Skeletal muscle cell (primary cell): Measurements from ENCODE around the gene FAR1.
"Not testable (repeated sequence)": the region's sequence is repeated elsewhere in the genome, so short reads cannot be mapped to it uniquely, and the experiment has no call there.

Source experiments
- DNase-seq: peaks from one replicate; pipeline ENCODE4 v3.0.0-alpha.2; 2010; ENCODE audit warnings: low read depth
- H3K4me3 ChIP-seq: 2 replicates; pipeline ENCODE4 v1.5.1; 2011; ENCODE audit warnings: low read depth, mild to moderate bottlenecking, control low read depth, low read length, moderate library complexity

The FAR1 gene, protein sequence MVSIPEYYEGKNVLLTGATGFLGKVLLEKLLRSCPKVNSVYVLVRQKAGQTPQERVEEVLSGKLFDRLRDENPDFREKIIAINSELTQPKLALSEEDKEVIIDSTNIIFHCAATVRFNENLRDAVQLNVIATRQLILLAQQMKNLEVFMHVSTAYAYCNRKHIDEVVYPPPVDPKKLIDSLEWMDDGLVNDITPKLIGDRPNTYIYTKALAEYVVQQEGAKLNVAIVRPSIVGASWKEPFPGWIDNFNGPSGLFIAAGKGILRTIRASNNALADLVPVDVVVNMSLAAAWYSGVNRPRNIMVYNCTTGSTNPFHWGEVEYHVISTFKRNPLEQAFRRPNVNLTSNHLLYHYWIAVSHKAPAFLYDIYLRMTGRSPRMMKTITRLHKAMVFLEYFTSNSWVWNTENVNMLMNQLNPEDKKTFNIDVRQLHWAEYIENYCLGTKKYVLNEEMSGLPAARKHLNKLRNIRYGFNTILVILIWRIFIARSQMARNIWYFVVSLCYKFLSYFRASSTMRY

DNA sequence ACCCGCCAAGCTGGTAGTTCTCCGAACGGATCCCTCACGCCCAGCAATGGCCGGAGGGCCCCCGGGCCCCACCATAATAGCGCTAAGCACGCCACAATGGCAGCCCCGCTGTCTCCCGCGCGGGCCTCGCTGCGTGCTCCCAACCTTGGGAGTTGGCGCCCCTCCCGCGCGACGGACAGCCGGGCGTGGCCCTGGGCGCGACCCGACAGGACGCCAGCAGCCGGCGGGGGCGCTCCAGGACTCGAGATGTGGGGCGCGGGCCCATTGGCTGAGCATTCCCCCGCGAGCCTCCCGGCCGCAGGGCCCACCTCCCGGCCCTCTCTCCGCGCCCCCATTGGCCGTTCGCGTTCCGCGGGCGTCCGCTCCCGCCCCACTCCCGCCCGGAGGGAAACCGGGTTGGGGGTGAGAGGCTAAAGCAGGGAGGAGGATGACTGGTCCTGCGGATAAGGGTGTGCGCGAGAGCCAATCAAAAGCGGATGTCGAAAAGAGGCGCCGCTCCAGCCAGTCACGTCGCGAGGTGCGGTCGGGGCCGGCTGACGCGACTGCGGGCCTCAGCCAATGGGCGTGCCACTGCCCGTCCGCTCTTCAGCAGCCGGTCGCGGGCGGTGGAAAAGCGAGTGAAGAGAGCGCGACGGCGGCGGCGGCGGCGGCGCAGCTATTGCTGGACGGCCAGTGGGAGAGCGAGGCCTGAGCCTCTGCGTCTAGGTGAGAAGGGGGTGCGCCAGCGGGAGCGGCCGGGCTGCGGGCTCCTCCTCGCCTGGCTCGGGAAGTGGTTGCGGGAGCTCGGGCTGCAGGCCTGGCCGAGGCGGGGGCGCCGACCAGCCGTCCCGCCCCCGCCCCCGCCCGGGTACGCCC is at the start of gene FAR1:
Gene FAR1, plus strand, starts transcription at position 567 of the 855 bp plus-strand sequence. CDS start 26,098 bp downstream, outside the sequence.
- peak within 1 kb of the TSS; percentile 79 for H3K4me3 ChIP-seq

DNA sequence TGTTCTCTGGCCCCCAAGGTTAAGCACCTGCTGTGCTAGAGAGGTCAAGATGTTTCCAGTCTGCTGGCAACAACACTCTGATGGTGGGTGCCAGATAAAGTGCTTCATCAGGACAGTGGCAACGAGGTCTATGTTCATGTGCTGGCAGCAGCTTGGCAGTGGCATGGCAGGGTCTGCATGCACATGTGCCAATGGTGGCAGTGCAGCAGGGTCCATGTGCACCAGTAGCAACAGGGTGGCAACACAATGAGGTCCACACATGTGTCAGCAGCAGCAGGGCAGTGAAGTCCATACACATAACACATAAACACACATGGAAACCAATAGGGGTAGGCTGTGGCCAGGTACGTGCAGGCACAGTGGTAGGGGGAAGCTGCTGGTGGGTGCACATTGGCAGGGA is 48.4 kb upstream of the FAR1 start:
- H3K4me3 ChIP-seq = no peak overlapping the region

More for the DNA sequence above, at the start of gene FAR1:
- DNase-seq = peak; percentile 98

GRCh38 chr11:13626818-13627217 is 41.6 kb upstream of the FAR1 start:
- not testable (repeated sequence) for DNase-seq, H3K4me3 ChIP-seq

More for the DNA sequence above, 48.4 kb upstream of the FAR1 start:
- DNase-seq = no peak

DNA sequence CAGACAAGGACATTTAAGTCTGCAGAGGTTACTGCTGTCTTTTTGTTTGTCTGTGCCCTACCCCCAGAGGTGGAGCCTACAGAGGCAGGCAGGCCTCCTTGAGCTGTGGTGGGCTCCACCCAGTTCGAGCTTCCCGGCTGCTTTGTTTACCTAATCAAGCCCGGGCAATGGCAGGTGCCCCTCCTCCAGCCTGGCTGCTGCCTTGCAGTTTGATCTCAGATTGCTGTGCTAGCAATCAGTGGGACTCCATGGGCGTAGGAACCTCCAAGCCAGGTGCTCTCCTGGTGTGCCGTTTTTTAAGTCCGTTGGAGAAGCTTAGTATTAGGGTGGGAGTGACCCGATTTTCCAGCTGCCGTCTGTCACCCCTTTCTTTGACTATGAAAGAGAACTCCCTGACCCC is 39.8 kb upstream of the FAR1 start:
- H3K4me3 ChIP-seq, DNase-seq: not testable (repeated sequence)

GRCh38 chr11:13629779-13630178 is 38.7 kb upstream of the FAR1 start:
- DNase-seq = no peak
- H3K4me3 ChIP-seq = no peak overlapping the region

GRCh38 chr11:13635290-13635689 is 33.2 kb upstream of the FAR1 start:
- no peak overlapping the region for H3K4me3 ChIP-seq
- DNase-seq = no peak

GRCh38 chr11:13635804-13636203 is 32.7 kb upstream of the FAR1 start:
- no peak overlapping the region for H3K4me3 ChIP-seq

GRCh38 chr11:13637125-13638069 is 31.1 kb upstream of the FAR1 start:
- H3K4me3 ChIP-seq = no peak overlapping the region
- DNase-seq = no peak

More at GRCh38 chr11:13635804-13636203, 32.7 kb upstream of the FAR1 start:
- no peak for DNase-seq

DNA sequence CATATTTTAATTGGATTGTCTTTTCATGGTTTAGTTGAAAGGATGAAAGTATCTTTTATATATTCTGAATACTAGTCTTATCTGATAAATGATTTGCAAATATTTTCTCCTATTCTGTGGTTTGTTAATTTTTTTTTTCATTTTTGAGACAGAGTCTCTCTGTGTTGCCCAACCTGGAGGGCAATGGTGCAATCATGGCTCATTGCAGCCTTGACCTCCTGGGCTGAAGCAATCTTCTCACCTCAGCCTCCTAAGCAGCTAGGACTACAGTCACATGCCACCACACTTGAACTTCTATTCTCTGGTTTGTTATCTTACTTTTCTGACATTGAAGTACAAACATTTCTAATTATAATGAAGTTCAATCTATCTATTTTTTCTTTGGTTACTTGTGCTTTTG is 30.0 kb upstream of the FAR1 start:
- H3K4me3 ChIP-seq = no peak overlapping the region
- no peak for DNase-seq

DNA sequence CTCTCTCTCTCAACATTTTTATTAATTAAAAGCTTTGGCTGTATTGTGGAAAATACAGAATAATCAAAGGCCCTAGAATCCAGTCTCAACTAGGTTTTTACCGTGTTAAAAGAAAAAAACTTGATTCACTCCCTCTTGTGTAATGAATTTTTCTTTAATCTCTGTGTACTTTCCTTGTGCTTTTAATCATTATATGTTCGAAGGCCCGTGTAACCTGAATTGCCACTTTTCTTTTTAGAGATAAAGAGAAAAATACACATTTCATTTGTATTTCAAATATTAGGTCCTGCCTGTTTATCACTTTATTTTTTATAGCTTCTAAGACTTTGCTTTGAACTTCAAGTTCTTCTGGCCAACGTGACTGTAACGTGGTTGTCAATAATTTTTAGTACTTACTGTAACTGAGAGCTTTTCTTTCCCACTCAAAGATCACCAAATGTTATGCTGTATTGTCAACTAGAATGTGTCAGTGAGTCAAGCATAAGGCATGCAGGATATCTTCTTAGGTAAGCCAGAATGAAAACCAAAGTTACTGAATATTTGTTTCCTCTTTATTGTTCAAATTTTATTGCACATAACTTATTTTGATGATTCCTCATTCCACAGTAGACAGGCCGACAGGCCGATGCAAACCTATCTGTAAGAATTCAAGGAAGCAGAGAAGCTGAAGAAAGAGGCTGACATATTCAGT is 23.3 kb upstream of the FAR1 start:
- DNase-seq = no peak
- H3K4me3 ChIP-seq = no peak overlapping the region

DNA sequence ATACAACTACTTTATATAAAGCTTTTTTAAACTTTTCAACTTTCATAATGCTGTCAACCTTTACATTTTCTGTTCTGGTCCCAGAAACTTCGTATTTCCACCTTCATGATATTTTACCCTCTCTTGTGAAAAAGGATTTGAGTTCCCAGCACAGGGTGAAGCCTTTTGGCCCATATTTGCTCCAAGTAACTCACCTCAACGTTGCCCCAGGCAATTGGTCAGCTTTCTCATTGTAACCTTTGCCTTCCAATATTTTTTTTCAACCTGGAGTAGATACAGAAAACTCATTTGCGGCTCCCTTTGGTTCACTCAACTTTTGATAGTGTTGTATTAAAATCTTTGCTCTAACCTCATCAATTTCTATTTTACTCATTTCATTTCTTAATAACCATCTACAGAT is 21.1 kb upstream of the FAR1 start:
- H3K4me3 ChIP-seq = no peak overlapping the region
- DNase-seq = no peak

GRCh38 chr11:13649619-13650018 is 18.8 kb upstream of the FAR1 start:
- DNase-seq = no peak
- no peak overlapping the region for H3K4me3 ChIP-seq

GRCh38 chr11:13651515-13651914 is 17.0 kb upstream of the FAR1 start:
- H3K4me3 ChIP-seq, DNase-seq: not testable (repeated sequence)

GRCh38 chr11:13661074-13661623 is 7.3 kb upstream of the FAR1 start:
- H3K4me3 ChIP-seq = no peak overlapping the region
- DNase-seq = no peak

- DNase-seq = no peak
- no peak overlapping the region for H3K4me3 ChIP-seq
Measured at GRCh38 chr11:13663631-13664071, 4.8 kb upstream of the FAR1 start.

DNA sequence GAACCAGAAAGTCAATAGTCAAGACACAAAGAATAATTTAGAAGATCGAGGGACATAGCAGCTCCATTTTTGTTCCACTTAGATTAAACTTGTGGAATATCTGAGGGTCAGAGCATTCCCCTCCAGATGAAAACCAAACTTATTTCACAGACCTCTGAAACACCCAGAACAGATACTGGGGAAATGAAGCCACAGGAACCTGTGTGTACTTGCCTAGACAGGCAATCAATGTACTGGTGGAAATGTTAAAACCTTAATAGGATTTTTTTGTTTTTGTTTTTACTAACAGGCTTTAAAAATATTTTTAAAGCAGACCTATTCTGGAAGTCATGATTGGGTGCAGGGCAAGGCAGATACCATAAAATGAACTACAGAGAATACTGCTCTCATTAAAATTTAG is 4.1 kb upstream of the FAR1 start:
- H3K4me3 ChIP-seq = no peak overlapping the region
- DNase-seq = no peak

DNA sequence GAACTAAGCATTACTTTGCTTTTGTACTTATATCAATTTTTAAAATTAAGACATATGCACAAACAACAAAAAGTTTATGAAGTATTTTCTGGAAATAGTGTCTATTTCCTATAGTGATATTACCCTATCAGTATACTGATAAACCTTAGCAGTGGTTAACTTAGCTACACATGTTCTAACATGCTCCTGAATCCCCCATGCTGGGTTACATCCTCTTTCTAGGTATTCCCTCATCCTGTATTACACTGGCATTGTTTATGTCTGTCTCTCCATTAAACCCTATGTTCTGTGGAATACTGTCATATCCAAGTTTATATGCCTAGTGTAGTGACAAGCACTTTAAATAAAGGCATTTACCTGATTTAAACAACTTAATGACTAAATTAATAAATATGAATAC is 1.8 kb upstream of the FAR1 start:
- no peak for DNase-seq
- no peak overlapping the region for H3K4me3 ChIP-seq

- DNase-seq = no peak
- H3K4me3 ChIP-seq = peak overlapping the region; percentile 79
Measured at GRCh38 chr11:13667245-13667644, 1.2 kb upstream of the FAR1 start.
